ENCODE data around the gene PRR3. TPM values are rescaled to one million over a fixed set of nuclear protein-coding genes. Genes with fewer than 3 reads are reported as not detected.

PRR3 gene
- total and polyA plus RNA-seq, 9 of the 15 experiments (the other 6 are each of a cell fraction or from before 2014, with no cell fraction given) = 23.5 to 59.6 (median 28.8) TPM

DNA sequence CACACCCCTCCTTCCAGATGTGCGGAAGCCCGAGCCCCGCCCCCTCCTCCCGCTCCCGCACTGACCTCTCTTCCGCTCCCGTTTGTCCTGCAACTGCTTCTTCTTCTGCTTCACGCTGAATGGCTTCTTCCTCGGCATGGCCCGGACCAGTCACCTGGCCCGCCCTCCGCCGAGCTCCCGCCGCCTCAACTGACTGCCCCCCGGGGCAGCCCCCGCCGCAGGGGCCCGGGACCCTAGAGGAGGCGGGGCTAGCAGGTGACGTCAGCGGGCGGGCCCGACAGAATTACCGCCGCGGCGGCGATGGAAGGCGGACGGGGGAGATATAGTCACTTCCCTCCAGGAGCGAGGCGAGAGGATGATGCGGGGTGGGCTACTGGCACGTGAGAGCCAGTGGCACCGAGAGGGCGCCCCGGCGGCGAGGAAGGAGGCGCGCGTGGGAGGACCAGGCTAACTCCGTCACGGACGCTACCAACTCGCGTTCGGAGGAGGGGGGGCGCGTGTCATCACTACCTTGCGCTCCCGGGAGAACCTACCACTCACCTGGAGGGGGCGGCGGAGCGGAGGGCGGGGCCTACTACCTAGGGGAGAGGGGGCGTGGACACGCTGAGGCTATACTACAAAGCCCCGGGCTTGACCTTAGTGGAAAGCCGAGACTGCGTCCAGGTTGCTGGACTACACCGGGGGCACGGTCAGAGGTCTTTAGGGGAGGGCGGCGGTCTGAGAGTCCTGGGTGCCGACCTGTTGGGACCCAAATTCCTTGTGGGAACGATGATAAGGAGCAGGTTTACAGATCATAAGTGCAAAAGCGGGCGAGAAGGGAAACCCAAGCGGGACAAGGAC, 809 bp upstream of the PRR3 start, which contains the start of gene GNL1 (continued):
- TF ChIP-seq, protein P1, sequence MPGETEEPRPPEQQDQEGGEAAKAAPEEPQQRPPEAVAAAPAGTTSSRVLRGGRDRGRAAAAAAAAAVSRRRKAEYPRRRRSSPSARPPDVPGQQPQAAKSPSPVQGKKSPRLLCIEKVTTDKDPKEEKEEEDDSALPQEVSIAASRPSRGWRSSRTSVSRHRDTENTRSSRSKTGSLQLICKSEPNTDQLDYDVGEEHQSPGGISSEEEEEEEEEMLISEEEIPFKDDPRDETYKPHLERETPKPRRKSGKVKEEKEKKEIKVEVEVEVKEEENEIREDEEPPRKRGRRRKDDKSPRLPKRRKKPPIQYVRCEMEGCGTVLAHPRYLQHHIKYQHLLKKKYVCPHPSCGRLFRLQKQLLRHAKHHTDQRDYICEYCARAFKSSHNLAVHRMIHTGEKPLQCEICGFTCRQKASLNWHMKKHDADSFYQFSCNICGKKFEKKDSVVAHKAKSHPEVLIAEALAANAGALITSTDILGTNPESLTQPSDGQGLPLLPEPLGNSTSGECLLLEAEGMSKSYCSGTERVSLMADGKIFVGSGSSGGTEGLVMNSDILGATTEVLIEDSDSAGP (CRISPR knock-in tag; IDR thresholded peaks at IDR 0.05) = no peak
- no peak for TF ChIP-seq ZNF165 (CRISPR knock-in tag; IDR thresholded peaks at IDR 0.05; ENCODE audit: borderline replicate concordance)
- 0 out of 2 replicates have a peak, but pooled peaks have one; percentile 79 for TF ChIP-seq XRCC5 (IDR thresholded peaks at IDR 0.05; ENCODE audit: low read depth, low read length)
- no peak for TF ChIP-seq CHD1 (IDR thresholded peaks at IDR 0.05; ENCODE audit: low read length)
- TF ChIP-seq, protein P2, sequence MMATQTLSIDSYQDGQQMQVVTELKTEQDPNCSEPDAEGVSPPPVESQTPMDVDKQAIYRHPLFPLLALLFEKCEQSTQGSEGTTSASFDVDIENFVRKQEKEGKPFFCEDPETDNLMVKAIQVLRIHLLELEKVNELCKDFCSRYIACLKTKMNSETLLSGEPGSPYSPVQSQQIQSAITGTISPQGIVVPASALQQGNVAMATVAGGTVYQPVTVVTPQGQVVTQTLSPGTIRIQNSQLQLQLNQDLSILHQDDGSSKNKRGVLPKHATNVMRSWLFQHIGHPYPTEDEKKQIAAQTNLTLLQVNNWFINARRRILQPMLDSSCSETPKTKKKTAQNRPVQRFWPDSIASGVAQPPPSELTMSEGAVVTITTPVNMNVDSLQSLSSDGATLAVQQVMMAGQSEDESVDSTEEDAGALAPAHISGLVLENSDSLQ (IDR thresholded peaks at IDR 0.05) = peak; percentile 54; the same call in 1 of the 2 replicates
- TF ChIP-seq, protein P3, sequence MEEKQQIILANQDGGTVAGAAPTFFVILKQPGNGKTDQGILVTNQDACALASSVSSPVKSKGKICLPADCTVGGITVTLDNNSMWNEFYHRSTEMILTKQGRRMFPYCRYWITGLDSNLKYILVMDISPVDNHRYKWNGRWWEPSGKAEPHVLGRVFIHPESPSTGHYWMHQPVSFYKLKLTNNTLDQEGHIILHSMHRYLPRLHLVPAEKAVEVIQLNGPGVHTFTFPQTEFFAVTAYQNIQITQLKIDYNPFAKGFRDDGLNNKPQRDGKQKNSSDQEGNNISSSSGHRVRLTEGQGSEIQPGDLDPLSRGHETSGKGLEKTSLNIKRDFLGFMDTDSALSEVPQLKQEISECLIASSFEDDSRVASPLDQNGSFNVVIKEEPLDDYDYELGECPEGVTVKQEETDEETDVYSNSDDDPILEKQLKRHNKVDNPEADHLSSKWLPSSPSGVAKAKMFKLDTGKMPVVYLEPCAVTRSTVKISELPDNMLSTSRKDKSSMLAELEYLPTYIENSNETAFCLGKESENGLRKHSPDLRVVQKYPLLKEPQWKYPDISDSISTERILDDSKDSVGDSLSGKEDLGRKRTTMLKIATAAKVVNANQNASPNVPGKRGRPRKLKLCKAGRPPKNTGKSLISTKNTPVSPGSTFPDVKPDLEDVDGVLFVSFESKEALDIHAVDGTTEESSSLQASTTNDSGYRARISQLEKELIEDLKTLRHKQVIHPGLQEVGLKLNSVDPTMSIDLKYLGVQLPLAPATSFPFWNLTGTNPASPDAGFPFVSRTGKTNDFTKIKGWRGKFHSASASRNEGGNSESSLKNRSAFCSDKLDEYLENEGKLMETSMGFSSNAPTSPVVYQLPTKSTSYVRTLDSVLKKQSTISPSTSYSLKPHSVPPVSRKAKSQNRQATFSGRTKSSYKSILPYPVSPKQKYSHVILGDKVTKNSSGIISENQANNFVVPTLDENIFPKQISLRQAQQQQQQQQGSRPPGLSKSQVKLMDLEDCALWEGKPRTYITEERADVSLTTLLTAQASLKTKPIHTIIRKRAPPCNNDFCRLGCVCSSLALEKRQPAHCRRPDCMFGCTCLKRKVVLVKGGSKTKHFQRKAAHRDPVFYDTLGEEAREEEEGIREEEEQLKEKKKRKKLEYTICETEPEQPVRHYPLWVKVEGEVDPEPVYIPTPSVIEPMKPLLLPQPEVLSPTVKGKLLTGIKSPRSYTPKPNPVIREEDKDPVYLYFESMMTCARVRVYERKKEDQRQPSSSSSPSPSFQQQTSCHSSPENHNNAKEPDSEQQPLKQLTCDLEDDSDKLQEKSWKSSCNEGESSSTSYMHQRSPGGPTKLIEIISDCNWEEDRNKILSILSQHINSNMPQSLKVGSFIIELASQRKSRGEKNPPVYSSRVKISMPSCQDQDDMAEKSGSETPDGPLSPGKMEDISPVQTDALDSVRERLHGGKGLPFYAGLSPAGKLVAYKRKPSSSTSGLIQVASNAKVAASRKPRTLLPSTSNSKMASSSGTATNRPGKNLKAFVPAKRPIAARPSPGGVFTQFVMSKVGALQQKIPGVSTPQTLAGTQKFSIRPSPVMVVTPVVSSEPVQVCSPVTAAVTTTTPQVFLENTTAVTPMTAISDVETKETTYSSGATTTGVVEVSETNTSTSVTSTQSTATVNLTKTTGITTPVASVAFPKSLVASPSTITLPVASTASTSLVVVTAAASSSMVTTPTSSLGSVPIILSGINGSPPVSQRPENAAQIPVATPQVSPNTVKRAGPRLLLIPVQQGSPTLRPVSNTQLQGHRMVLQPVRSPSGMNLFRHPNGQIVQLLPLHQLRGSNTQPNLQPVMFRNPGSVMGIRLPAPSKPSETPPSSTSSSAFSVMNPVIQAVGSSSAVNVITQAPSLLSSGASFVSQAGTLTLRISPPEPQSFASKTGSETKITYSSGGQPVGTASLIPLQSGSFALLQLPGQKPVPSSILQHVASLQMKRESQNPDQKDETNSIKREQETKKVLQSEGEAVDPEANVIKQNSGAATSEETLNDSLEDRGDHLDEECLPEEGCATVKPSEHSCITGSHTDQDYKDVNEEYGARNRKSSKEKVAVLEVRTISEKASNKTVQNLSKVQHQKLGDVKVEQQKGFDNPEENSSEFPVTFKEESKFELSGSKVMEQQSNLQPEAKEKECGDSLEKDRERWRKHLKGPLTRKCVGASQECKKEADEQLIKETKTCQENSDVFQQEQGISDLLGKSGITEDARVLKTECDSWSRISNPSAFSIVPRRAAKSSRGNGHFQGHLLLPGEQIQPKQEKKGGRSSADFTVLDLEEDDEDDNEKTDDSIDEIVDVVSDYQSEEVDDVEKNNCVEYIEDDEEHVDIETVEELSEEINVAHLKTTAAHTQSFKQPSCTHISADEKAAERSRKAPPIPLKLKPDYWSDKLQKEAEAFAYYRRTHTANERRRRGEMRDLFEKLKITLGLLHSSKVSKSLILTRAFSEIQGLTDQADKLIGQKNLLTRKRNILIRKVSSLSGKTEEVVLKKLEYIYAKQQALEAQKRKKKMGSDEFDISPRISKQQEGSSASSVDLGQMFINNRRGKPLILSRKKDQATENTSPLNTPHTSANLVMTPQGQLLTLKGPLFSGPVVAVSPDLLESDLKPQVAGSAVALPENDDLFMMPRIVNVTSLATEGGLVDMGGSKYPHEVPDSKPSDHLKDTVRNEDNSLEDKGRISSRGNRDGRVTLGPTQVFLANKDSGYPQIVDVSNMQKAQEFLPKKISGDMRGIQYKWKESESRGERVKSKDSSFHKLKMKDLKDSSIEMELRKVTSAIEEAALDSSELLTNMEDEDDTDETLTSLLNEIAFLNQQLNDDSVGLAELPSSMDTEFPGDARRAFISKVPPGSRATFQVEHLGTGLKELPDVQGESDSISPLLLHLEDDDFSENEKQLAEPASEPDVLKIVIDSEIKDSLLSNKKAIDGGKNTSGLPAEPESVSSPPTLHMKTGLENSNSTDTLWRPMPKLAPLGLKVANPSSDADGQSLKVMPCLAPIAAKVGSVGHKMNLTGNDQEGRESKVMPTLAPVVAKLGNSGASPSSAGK (IDR thresholded peaks at IDR 0.05) = peak; percentile 41; the same call in 1 of the 2 replicates
- peak; percentile 84 for TF ChIP-seq CXXC5 (CRISPR knock-in tag; IDR thresholded peaks at IDR 0.05)
- TF ChIP-seq TAF1 (IDR thresholded peaks at IDR 0.05; ENCODE audit: control insufficient read depth, extremely low read depth, insufficient read depth, low read length, severe bottlenecking) = peak; percentile 74
- TF ChIP-seq OTX1 (CRISPR knock-in tag; IDR thresholded peaks at IDR 0.05) = no peak
- TF ChIP-seq SIX5 (IDR thresholded peaks at IDR 0.05; ENCODE audit: borderline replicate concordance in 1 of 2, insufficient read depth in 1 of 2, low read depth in 1 of 2, low read length in 2 of 2) = peak in 1 of 2 experiments; percentile 61; a peak in 1 of 4 replicates
